Fibroblast of skin of right quadriceps (primary cell): ENCODE data around the gene PNMA8C.

Experiments used
- DNase-seq: peaks from one replicate; pipeline ENCODE4 v3.0.0-alpha.2; 2013

PNMA8C gene

GRCh38 chr19:46428239-46429135 is at the start of gene PNMA8C:
PNMA8C (minus strand) TSS chr19:46428936; CDS start chr19:46428359, 577 bp downstream.
- DNase-seq, result peak; percentile 48

GRCh38 chr19:46475986-46476385 is 47.2 kb upstream of the PNMA8C start:
- DNase-seq, result no peak

- DNase-seq, result no peak
Measured at GRCh38 chr19:46474211-46474610, 45.5 kb upstream of the PNMA8C start.

- no peak for DNase-seq
Measured at GRCh38 chr19:46472592-46472991, 43.9 kb upstream of the PNMA8C start.

GRCh38 chr19:46471811-46472543 is 43.2 kb upstream of the PNMA8C start:
- no peak for DNase-seq

- peak; percentile 72 for DNase-seq
Measured at GRCh38 chr19:46471116-46471733, 42.5 kb upstream of the PNMA8C start, which contains the start of gene PNMA8A. PNMA8A (minus strand) TSS chr19:46471563; CDS start chr19:46471035, 528 bp downstream.

GRCh38 chr19:46470376-46470775 is 41.6 kb upstream of the PNMA8C start:
- no peak for DNase-seq

- no peak for DNase-seq
Measured at GRCh38 chr19:46469541-46470185, 40.9 kb upstream of the PNMA8C start.

GRCh38 chr19:46466536-46467196 is 37.9 kb upstream of the PNMA8C start:
- DNase-seq, result peak; percentile 85

- DNase-seq, result no peak
Measured at GRCh38 chr19:46463516-46463915, 34.8 kb upstream of the PNMA8C start.

- DNase-seq, result no peak
Measured at GRCh38 chr19:46461537-46461936, 32.8 kb upstream of the PNMA8C start.

GRCh38 chr19:46460981-46461380 is 32.2 kb upstream of the PNMA8C start:
- DNase-seq, result no peak

- no peak for DNase-seq
Measured at GRCh38 chr19:46460055-46460454, 31.3 kb upstream of the PNMA8C start.

- DNase-seq, result no peak
Measured at GRCh38 chr19:46456930-46457329, 28.2 kb upstream of the PNMA8C start.

- DNase-seq, result no peak
Measured at GRCh38 chr19:46454244-46454643, 25.5 kb upstream of the PNMA8C start.

- DNase-seq, result no peak
Measured at GRCh38 chr19:46453661-46454060, 24.9 kb upstream of the PNMA8C start.

GRCh38 chr19:46452186-46452585 is 23.4 kb upstream of the PNMA8C start:
- DNase-seq, result no peak

- no peak for DNase-seq
Measured at GRCh38 chr19:46451352-46451751, 22.6 kb upstream of the PNMA8C start.

- DNase-seq, result no peak
Measured at GRCh38 chr19:46450737-46451136, 22.0 kb upstream of the PNMA8C start.

GRCh38 chr19:46449228-46449627 is 20.5 kb upstream of the PNMA8C start:
- DNase-seq, result no peak

GRCh38 chr19:46448601-46449000 is 19.9 kb upstream of the PNMA8C start:
- DNase-seq, result no peak

GRCh38 chr19:46447824-46448223 is 19.1 kb upstream of the PNMA8C start:
- no peak for DNase-seq
